Measurements from ENCODE around the gene MCM7. TPM values are rescaled to one million over a fixed set of nuclear protein-coding genes. Genes with fewer than 3 reads are reported as not detected.
A peak's percentile ranks its signal among the peaks of the same experiment; 100 is the strongest.

Gene MCM7
- polyA plus RNA-seq, 3 donors from 2014 or later, result 40.3 to 59.0 (median 54.4) TPM

GRCh38 chr7:100098913-100099312 lies 2.3 kb downstream of the MCM7 start:
- Mint-ChIP-seq H3K9me3 (no peaks in the 10 kb centered on the region), H3K4me3 (peak overlapping the region; percentile 35 to 93 (median 67)), H3K27me3 (ENCODE audit: low read depth in 3 of 3) (peaks cover 23 to 34% (median 32%) of the 10 kb centered on the region in 3 donors), H3K36me3 (peaks cover 20 to 35% (median 22%) of the 10 kb centered on the region in 3 donors), H3K27ac (peak overlapping the region; percentile 89 to 98 (median 97)), H3K4me1 (peaks cover 38 to 42% of the 10 kb centered on the region in 2 donors)
- no peak for DNase-seq

GRCh38 chr7:100095704-100096103 lies 5.5 kb downstream of the MCM7 start:
- Mint-ChIP-seq H3K36me3 (peaks cover 18 to 56% (median 32%) of the 10 kb centered on the region in 3 donors), H3K4me1 (peaks cover 30 to 35% of the 10 kb centered on the region in 2 donors)

GRCh38 chr7:100095289-100095688 lies 5.9 kb downstream of the MCM7 start:
- H3K36me3 Mint-ChIP-seq, result peaks cover 18 to 60% (median 32%) of the 10 kb centered on the region in 3 donors
- peaks cover 10 to 14% (median 13%) of the 10 kb centered on the region in 3 donors for H3K27me3 Mint-ChIP-seq (ENCODE audit: low read depth in 3 of 3)
- peaks cover 31 to 37% of the 10 kb centered on the region in 2 donors for H3K4me1 Mint-ChIP-seq

More at GRCh38 chr7:100095704-100096103, 5.5 kb downstream of the MCM7 start:
- Mint-ChIP-seq H3K4me3 (no peak overlapping the region), H3K27me3 (ENCODE audit: low read depth in 3 of 3) (peaks cover 14 to 17% (median 15%) of the 10 kb centered on the region in 3 donors), H3K9me3 (no peaks in the 10 kb centered on the region), H3K27ac (peak overlapping the region in 1 of 6 donors; percentile 69)
- no peak for DNase-seq

GRCh38 chr7:100093925-100094486 lies 7.2 kb downstream of the MCM7 start:
- H3K4me3 Mint-ChIP-seq, result no peak overlapping the region
- H3K36me3 Mint-ChIP-seq, result peaks cover 17 to 56% (median 32%) of the 10 kb centered on the region in 3 donors
- H3K27ac Mint-ChIP-seq, result no peak overlapping the region
- DNase-seq, result no peak
- peaks cover 10 to 15% (median 11%) of the 10 kb centered on the region in 3 donors for H3K27me3 Mint-ChIP-seq (ENCODE audit: low read depth in 3 of 3)
- H3K9me3 Mint-ChIP-seq, result no peaks in the 10 kb centered on the region
- peaks cover 27 to 35% of the 10 kb centered on the region in 2 donors for H3K4me1 Mint-ChIP-seq

More at GRCh38 chr7:100095289-100095688, 5.9 kb downstream of the MCM7 start:
- DNase-seq, result no peak
- H3K9me3 Mint-ChIP-seq, result no peaks in the 10 kb centered on the region
- no peak overlapping the region for H3K4me3 Mint-ChIP-seq
- H3K27ac Mint-ChIP-seq, result no peak overlapping the region

GRCh38 chr7:100093498-100093897 lies 7.7 kb downstream of the MCM7 start:
- no peak for DNase-seq
- peak overlapping the region in 1 of 6 donors; percentile 53 for H3K27ac Mint-ChIP-seq
- H3K4me1 Mint-ChIP-seq, result peaks cover 22 to 33% of the 10 kb centered on the region in 2 donors
- H3K4me3 Mint-ChIP-seq, result no peak overlapping the region
- H3K36me3 Mint-ChIP-seq, result peaks cover 12 to 51% (median 27%) of the 10 kb centered on the region in 3 donors
- peaks cover 12 to 20% (median 14%) of the 10 kb centered on the region in 3 donors for H3K27me3 Mint-ChIP-seq (ENCODE audit: low read depth in 3 of 3)
- no peaks in the 10 kb centered on the region for H3K9me3 Mint-ChIP-seq

- Mint-ChIP-seq H3K4me3 (no peak overlapping the region), H3K27me3 (ENCODE audit: low read depth in 3 of 3) (peaks cover 14 to 22% (median 15%) of the 10 kb centered on the region in 3 donors), H3K9me3 (no peaks in the 10 kb centered on the region), H3K36me3 (peaks cover 9 to 47% (median 23%) of the 10 kb centered on the region in 3 donors), H3K27ac (peak overlapping the region in 2 of 6 donors; percentile 43 to 53), H3K4me1 (peaks cover 21 to 31% of the 10 kb centered on the region in 2 donors)
- no peak for DNase-seq
These were observed 8.1 kb downstream of the MCM7 start for GRCh38 chr7:100093054-100093453.

- Mint-ChIP-seq H3K4me1 (peaks cover 20 to 22% of the 10 kb centered on the region in 2 donors), H3K4me3 (peak overlapping the region in 1 of 5 donors; percentile 33), H3K27ac (peak overlapping the region in 5 of 6 donors; percentile 12 to 57 (median 49)), H3K27me3 (ENCODE audit: low read depth in 3 of 3) (peaks cover 12 to 24% (median 18%) of the 10 kb centered on the region in 3 donors), H3K36me3 (peaks cover 0 to 36% (median 13%) of the 10 kb centered on the region in 3 donors), H3K9me3 (no peaks in the 10 kb centered on the region)
- DNase-seq, result no peak
These were observed 9.6 kb downstream of the MCM7 start for GRCh38 chr7:100091411-100092181.

GRCh38 chr7:100090527-100091410 lies 10.4 kb downstream of the MCM7 start:
- Mint-ChIP-seq H3K36me3 (peaks cover 0 to 33% (median 10%) of the 10 kb centered on the region in 3 donors), H3K9me3 (no peaks in the 10 kb centered on the region), H3K27me3 (ENCODE audit: low read depth in 3 of 3) (peaks cover 12 to 24% (median 18%) of the 10 kb centered on the region in 3 donors), H3K27ac (peak overlapping the region; percentile 29 to 68 (median 60)), H3K4me1 (peaks cover 20 to 22% of the 10 kb centered on the region in 2 donors), H3K4me3 (peak overlapping the region; percentile 38 to 64 (median 56))
- DNase-seq, result no peak

GRCh38 chr7:100089458-100090196 lies 11.6 kb downstream of the MCM7 start:
- Mint-ChIP-seq H3K36me3 (peaks cover 0 to 26% (median 10%) of the 10 kb centered on the region in 3 donors), H3K27me3 (ENCODE audit: low read depth in 3 of 3) (peaks cover 12 to 24% (median 18%) of the 10 kb centered on the region in 3 donors), H3K4me1 (peaks cover 20 to 22% of the 10 kb centered on the region in 2 donors), H3K4me3 (peak overlapping the region; percentile 87 to 94 (median 89)), H3K9me3 (no peaks in the 10 kb centered on the region), H3K27ac (peak overlapping the region; percentile 84 to 98 (median 90))
- DNase-seq, result no peak

- H3K36me3 Mint-ChIP-seq, result peaks cover 0 to 26% (median 10%) of the 10 kb centered on the region in 3 donors
- DNase-seq, result peak; percentile 86 to 87 (median 87)
- peak within 1 kb of the TSS; percentile 87 to 94 (median 89) for H3K4me3 Mint-ChIP-seq
- peaks cover 20 to 22% of the 10 kb centered on the region in 2 donors for H3K4me1 Mint-ChIP-seq
- H3K27me3 Mint-ChIP-seq (ENCODE audit: low read depth in 3 of 3), result peaks cover 12 to 24% (median 18%) of the 10 kb centered on the region in 3 donors
- H3K9me3 Mint-ChIP-seq, result no peaks in the 10 kb centered on the region
- peak within 1 kb of the TSS; percentile 87 to 98 (median 94) for H3K27ac Mint-ChIP-seq
These were observed 12.4 kb downstream of the MCM7 start, which contains the start of gene COPS6 for GRCh38 chr7:100088621-100089457. COPS6 (plus strand) TSS chr7:100088969; CDS start chr7:100088991, 22 bp downstream.

- H3K4me3 Mint-ChIP-seq, result peak overlapping the region; percentile 87 to 94 (median 89)
- H3K27ac Mint-ChIP-seq, result peak overlapping the region; percentile 87 to 98 (median 94)
- peaks cover 12 to 20% (median 18%) of the 10 kb centered on the region in 3 donors for H3K27me3 Mint-ChIP-seq (ENCODE audit: low read depth in 3 of 3)
- no peak for DNase-seq
- peaks cover 20 to 23% of the 10 kb centered on the region in 2 donors for H3K4me1 Mint-ChIP-seq
- no peaks in the 10 kb centered on the region for H3K9me3 Mint-ChIP-seq
- H3K36me3 Mint-ChIP-seq, result peaks cover 0 to 25% (median 10%) of the 10 kb centered on the region in 3 donors
These were observed 13.0 kb downstream of the MCM7 start for GRCh38 chr7:100088095-100088620.
